CD4-positive, alpha-beta T cell treated with Interleukin-6 for 4 hours (primary cell): ENCODE data around the gene PTPRK.
"Not testable (repeated sequence)": the region's sequence is repeated elsewhere in the genome, so short reads cannot be mapped to it uniquely, and the experiment has no call there.

Experiments
- DNase-seq: peaks from one replicate; pipeline ENCODE4 v3.0.0-alpha.2; 2020; ENCODE audit warnings: mixed read lengths

The PTPRK gene

DNA sequence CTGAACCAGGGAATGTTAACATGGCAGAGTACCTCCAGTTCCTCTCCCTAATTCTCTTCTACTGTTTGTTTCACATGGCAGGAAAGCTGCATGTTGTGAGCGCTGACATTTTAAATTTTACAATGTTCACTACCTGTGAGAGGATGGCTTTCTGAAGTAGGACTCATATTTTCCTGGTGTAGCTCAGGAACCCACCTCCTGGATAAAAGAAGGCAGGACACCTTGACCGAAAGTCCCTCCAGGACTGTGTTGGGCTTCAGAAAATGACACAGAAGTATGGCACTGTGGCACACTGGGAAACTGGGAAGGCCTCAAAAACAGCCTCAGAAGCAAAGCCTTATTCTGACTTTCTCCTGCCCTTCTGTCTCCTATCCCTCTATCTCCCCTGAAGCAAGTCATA is 33.3 kb downstream of the PTPRK start:
- DNase-seq = no peak

DNA sequence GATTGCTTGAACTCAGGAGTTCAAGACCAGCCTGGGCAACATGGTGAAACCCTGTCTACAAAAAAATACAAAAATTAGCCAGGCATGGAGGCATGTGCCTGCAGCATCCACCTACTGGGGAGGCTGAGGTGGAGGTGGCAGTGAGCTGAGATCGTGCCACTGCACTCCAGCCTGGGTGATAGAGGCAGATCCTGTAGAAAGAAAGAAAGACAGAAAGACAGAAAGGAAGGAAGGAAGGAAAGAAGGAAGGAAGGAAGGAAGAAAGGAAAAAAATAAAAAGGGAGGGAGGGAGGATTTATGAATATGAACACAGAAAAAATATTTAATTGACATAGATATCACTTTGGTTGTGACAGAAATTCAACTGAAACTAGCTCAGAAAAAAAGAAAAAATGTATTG is 33.8 kb downstream of the PTPRK start:
- DNase-seq = not testable (repeated sequence)

DNA sequence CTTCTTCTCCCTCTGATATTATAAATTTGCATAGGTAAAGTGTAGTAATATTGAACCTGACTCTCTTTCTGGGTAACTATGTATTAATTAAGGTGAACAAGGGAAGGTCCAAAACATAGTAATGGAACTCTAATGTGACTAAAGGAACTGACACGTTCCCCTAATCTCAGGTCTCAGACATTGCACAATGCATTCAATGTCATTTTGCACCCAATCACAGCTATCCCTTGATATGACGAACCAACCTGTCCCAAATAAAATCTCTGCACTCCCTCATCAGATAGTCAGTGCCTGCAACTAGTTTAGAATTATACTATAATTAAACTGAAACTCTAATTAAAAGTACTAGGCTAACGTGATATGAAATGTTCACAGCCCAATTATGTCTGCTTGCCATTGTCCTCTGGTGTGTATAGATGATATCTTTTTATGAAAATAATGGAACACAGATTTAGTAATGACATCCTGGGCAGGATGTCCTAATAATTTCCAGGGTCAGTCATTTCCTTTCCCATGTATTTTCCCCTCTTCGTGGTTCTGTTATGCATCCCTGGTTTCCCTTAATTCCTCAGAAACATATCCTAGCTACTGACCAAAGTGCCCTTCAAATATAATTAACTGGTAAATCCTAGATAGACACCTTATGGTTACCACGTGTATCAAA is 36.8 kb downstream of the PTPRK start:
- DNase-seq = no peak

DNA sequence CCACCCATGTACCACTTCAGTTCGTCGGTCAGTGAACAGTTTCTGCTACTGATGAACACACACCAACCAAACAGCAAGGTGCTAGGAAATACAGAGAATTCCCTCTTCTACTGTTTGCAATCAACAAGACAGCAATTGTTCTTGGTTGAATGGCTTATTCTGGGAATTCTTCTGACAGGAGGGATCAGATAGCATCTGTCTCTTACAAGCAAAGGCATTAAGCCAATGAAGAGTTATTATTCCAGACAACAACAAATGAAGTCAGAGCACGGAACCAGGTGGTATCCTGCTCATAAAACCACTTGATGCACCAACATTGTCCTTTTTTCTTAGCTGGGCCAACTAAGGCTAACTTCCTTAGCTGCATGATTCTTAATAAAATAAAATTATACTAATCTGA is 37.8 kb downstream of the PTPRK start:
- DNase-seq = no peak

DNA sequence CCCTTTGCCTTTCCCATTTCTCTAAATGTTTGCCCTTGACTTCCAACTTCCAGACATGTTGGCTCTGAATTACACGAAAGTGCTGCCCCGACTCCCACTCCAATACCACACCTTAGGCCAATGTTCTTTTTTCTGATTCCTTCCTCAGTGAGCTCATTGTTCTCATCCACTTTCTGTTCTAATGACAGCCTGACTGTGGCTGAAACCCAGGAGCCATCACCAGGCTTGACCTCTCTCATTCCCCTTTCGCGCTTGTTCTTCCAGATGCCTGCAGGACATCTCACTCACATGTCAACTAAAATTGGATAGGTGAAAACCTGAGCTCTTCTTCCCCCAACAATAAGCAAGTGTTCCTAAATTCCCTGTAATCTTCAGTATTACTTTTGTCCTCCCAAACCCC is 40.4 kb downstream of the PTPRK start:
- no peak for DNase-seq

DNA sequence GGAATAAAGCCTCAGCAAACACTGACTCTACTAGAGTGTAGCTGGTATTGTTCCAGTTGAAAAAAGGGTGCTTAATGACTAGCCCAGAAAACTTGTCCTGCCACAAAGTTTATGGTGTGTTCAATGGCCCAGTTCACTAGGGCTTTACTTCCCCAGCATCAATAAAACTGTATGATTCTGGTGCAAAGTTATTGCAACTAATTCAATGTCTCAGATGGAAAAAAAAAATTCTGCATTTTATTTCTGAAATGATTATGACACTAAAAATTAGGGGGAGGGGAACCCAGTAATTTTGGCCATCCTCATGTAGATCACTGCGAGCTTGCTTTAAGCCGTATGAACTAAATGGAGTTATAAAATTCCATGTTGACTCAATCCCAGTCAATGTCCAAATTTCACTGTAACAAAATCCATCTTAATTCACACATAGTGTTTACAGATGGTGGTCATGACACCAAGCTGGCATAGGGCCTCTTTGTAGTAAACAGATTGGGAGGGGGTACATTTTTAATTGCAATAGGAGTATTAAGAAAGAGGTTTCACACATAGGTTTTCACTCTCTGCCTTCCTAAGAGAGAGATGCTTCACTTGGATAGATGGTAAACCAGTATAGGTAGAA is 41.2 kb downstream of the PTPRK start:
- DNase-seq = no peak

DNA sequence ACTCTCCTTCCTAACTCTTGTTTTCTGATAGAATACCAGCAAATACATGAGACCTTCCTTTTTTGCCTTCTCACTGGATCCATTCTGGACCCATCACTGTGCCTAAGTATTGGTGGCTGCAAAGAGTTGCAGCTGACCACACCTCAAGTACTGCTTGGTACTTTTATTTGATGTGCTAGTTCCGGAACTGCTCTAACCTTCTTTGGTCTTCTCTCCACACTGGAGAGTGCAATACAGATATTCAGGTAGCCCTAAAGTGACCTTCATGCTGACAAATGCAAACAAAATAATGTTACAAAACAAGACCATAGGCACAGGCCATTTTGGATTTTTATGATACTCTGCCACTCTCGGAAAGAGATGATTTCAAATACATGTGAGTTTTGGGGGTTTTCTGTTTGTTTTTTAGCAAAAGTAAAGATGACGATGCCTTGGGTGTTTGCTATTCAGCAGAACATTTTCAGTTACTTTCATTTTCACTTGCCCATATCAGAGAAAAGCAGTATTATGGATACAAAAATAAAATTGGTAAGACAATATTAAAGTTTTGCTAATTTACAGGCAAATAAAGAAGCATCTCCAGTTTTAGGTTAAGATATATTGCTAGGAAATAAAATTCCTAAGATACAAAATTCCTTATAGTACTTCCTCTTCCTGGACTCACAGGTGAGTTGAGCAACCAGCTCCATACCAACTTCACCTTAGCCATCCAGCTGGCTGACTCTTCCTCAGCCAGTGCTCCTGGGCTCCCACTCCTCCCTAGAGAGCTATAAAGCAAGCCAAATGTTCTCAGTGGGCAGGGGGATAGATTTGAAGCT is 42.0 kb downstream of the PTPRK start:
- DNase-seq = no peak

DNA sequence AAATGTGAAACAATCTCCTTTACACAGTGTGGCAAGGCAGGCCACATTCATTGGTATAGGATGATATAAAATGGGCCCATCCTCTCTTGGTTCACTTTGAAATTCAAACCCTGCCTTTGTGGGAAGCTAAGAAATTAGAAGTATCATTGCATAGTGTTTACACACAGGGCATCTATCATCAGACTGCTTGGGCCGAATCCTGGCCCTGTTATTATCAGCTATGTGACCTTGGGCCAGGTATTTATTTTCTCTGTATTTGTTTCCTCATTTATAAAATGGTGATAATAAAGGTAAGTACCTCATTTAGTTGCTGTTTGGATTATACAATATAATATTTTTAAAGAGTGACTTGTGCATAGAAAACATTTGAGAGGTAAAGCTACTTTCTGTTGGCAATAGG is 45.5 kb downstream of the PTPRK start:
- DNase-seq = no peak

DNA sequence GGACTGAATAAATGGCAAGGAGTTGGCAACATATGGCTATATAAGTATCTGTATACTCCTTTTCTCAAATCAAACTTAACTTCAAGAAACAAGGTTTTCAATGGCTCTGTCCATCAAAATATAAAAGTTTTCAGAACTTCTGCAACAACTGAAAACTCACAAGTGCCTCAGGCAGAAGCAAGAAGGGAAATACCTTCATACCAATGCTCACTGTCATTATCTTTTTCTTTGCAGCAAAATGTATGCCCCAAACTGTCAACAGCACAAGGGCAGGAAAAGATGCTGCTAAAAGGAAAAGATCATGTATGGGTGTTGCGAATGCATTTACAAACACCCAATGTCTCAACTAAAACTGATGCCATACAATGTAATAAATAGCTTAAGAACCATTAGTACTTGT is 45.9 kb downstream of the PTPRK start:
- no peak for DNase-seq

DNA sequence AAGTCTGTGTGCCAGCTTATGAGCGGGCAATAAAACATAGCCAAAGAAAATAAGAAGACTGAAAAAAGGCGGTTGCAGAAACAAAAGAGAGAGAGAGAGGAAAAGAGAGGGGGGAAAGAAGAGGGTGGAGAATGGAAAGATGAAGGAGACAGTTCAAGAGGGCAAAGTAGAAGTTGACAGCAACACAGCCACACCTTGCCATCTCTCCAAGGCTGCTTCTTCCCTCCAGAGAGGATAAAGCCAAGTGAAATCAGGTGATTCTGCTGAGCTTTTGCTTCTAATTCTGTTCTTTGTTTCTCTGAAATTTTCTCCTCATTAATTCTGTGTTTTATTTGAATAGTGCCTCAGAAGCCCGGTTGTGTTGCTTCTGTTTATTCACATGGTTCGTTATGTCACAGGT is 48.5 kb downstream of the PTPRK start:
- no peak for DNase-seq

DNA sequence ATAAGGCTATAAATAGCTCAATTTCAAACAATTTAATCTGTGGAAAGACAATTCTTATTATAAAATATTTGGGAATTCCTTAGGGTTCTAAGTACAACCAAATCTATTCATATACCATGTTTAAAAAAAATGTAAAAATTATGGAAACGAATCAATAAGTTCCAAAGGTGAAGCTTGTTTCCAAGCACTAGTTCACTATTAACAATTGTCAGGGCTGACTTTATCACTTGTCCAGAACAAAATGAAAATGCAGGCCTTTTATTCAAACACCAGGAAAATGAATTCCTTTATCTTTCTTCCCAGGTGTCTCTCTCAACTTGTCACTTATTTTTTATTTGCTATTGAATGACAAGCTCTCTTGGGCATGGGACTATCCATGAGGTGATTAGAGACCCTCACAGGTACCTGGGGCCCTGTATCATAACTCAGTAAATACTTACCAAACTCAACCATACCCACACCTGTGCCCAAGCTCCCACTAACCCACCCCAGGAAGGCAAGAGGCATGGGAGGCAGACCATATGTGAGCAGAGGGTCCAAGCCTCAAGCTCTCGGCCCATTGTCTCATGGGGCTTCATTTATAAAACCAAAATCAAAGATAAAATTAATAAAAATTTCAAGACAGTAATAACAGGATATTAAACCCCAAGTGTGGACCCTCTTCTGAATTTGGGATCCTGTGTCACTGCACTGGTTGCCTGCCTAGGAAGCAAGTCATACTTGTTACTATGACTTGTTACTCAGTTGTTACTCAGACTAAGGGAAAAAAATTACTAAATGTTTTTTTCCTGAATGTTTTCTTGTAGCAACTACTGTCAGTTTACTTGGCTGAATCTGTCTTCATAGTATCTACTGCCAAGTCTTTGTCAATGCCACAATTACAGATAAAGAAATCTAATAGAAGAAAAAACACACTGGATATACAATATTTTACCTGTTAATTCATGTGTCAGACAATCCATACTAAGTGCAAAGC is 54.7 kb downstream of the PTPRK start:
- DNase-seq = no peak

DNA sequence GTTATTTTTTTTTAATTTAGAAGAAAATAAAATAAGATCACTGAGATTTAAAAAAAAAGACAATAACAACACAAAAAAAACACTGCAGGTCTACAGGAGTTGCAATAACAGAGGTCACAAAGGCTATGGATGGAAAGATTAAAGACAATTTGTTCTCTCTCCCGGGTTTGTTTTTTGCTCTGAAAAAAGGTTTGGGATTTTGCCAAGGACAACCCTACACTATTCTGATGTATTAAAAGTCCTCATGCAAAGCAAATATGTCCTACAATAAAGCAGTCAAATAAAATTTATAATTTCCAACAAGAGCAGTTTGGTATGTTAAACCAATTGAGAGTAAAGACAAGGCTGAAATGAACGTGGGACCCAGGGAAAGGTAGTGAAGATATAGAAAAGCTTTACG is 55.6 kb downstream of the PTPRK start:
- no peak for DNase-seq

DNA sequence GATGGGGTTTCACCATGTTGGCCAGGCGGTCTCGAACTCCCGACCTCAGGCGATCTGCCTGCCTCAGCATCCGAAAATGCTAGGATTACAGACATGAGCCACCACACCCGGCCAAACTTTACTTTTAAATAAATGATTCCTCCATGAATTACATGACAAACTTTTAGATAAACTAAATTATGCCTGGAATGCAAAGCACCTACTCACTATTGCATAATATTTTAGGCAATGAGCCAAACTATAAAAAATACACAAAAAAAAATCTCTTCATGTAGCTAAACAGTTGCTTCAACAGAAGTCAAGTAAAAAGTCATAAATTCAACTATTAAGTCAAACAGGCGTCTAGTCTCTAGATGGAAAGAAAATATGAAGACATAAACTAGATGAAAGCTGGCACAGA is 56.5 kb downstream of the PTPRK start:
- no peak for DNase-seq

DNA sequence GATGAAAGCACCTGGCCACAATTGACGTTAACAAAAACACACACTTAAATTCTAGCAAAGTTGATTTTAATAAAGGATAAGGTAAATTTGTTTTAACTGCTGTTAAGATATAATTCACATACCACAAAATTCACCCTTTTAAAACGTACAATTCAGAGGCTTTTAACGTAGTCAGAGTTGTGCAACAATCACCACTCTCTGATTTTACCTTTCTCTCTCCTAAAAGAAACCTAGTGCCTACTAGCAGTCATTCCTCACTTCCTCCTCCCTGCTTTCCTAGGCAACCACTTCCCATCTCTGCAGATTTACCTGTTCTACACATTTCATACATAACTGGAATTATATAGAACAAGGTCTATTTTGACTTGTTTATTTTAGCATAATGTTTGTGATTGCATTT is 58.9 kb downstream of the PTPRK start:
- no peak for DNase-seq

DNA sequence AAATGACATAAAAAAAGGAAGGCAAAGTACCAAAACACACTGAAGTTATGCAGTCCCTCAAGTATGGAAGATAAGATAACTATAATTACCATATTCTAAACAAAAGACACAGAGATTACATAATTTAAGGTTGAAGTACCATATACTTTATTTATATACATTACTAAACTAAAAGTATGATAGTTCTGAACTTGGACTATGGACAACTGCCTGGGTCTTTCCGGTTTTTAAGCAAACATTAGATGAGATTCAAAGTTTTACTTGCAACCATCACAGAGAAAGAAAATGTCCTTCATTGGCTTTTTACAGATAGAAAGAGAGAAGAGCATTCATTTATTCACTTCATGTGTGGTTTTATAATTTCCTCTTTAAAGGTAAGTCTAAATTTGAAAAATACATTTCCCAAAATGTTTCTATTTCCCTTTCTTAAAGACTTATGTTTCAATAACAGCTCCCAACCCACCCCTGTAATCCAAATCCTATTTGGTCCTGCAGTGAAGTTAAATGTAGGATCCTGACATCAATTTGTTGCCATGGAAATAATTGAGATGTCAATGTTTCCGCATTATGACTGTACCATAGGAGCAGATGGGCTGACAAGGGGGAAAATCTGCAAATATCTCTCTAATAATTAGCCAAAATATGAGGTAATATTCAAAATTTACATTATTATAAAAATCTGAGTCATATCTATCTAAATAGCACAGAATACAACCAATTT is 63.7 kb downstream of the PTPRK start:
- DNase-seq = no peak

DNA sequence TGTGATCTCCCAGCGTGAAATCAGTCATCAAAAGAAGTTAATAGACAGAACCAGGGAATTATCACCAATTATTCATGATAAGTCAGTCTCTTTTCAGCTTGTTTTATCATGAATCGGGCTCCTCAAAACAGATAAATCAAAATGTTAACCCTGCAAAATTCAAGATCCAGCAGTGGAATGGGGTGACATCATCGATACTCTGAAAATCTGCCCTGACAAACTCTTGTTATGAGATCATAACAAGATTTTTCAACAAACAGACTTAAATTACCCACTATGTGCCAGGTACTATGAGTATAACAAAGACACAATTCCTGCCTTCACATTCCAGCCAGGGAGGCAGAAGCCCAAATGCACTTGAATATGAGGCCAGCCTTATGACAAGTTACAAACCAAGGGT is 64.4 kb downstream of the PTPRK start:
- DNase-seq = no peak

DNA sequence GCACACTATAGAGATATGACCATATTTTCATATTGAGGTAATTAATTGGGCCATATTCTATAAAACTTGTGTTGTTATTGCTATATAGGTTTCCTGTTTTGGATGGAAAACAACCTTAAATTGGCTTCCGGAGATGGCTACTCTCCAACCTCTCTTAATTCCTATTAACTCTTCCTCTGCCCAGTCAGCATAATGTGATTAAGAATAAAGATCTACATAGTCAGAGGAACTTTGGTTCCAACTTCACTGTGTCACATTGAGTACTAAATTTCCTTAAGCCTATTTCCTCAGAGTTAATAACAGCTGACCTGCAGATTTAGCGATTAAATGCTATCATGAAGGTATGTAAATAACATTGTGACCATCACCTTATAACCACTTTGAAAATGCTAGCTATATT is 67.7 kb downstream of the PTPRK start:
- DNase-seq = no peak

DNA sequence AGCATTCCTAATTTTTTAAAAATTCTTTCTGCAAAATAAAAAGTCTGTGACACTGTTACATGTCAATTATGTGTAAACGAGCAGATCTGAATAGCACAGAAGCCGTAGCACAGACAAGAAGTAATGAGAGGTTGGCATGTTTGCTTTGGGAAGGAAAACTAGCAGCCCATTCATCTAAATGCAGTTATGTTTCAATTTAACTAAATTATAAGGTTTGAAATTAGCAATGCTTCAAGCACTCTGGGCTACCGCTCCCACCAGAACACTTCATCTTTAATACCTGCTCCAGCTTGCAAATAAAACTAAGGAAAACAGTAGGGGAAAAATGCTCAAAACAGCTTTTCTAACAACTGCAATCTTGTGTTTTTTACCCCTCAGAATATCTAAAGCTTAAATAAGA is 73.9 kb downstream of the PTPRK start:
- no peak for DNase-seq

DNA sequence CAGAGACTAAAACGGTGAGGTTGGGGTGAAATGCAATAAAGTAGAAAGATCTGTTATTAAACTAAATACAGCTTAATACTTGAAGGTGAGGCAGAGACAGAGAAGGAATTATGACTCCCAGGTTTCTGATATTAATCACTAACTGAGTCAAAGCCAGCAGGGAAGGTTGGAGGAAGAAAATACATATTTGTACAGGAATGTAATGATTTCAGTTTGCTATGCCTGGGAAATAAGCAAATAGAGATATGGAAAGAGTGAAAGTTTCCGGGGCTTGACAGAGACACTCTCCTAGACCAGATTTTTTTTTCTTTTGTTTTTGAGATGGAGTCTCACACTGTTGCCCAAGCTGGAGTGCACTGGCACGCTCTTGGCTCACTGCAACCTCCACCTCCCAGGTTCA is 76.8 kb downstream of the PTPRK start:
- no peak for DNase-seq

DNA sequence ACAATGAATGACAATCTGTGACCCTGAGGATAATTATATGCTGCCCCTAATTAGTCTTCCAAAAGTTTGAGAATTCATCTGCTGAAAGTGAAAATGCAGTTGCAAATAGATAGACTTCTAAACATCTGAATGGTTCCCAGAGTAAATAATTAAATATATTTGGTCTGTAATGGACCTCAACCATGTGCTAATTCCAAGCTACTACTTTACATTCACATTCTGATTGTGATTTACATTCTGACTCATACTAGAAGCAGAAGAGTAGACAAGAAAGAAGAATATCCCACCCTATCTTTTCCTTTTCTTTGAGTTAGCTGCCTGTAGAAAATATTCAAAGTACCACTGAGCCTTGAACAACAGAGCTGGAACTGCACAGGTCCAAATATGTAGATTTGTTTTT is 80.8 kb downstream of the PTPRK start:
- DNase-seq = no peak

DNA sequence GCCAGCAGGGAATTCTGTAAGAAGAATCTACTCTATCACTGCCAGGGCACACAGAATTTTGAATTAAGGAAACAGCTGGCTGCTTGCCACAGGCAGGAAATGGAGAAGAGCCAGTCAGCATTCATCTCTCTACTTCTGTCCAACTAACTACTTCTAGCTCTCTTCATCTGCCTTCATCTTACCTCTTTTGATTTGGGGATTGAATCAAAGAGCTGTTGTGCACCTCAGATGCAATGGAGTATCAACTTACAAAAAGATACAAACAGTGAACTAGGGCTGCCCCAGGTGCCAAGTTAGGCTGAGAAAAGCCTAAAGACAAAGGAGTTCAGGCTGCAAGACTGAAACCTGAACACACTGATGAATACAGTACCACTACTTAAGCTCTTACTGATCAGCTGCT is 82.0 kb downstream of the PTPRK start:
- no peak for DNase-seq

DNA sequence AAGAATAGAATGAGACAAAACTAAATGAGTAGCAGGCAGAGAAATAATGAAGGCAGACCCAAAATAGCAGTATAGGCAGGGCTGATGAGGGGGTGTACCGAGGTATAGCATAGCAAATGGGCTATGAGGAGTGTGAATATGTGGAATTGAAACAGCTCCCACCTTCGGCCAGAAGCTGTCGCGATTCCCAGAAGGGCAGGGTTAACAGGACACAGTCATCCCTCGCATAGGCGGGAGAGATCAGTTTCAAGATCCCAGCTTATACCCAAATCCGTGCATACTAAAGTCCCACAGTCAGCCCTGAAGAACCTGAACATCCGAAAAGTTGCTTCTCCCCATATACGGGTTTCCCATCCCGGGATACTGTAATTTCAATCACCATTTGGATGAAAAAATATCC is 82.7 kb downstream of the PTPRK start:
- no peak for DNase-seq
